Activated effector memory CD4-positive, alpha-beta T cell treated with Interleukin-2 at 50 U/mL for 16 hours (primary cell): ENCODE results near the gene CAPN5.

ENCODE experiments used
- DNase-seq: peaks from one replicate; pipeline ENCODE4 v3.0.0-alpha.2; 2020

Gene CAPN5

DNA sequence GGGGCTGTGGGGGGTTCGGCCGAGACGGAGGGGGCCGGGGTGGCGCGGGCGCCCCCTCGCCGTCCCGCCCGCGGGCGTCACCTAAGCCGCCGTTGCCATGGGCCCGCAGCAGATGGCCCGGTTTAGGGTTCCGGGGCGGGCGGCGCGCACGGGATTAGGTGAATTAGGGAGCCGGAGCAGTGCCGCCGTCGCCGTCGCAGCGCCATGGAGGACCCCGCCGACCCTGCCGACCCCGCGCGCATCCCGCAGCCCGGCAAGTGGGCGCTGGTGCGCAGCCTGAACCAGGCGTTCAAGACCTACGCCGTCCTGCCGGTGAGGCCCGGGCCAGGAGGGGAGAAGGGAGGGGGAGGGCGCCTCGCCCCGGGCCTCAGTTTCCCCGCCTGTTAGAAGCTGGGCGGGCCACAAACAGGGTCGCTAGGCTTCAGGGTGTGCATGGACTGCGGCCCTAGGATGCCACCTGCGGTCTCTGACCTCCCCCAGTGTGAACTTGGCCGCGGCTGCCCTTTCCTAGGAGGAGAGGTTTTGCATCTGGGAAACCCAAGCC, 71.4 kb downstream of the CAPN5 start:
- DNase-seq, result no peak

DNA sequence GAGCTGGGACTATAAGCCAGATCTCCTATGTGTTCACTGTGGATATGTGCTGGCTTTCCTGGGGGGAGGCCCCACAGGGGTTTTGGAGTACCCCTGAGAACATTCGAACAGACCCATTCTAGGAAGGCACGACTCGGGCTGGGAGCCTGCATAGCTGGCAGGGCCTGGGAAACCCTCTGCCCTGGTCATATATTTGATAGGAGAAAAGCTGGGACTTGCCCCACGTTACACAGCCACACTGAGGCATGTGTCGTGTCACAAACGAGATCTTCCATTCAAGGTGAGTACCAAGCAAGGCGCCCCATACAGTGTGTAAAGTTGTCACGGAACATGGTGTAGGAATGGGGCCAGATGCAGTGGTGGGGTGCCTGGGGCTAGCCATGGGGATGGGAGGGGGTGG, 72.4 kb downstream of the CAPN5 start:
- no peak for DNase-seq

GRCh38 chr11:77140231-77140851, 73.6 kb downstream of the CAPN5 start:
- DNase-seq, result no peak

DNA sequence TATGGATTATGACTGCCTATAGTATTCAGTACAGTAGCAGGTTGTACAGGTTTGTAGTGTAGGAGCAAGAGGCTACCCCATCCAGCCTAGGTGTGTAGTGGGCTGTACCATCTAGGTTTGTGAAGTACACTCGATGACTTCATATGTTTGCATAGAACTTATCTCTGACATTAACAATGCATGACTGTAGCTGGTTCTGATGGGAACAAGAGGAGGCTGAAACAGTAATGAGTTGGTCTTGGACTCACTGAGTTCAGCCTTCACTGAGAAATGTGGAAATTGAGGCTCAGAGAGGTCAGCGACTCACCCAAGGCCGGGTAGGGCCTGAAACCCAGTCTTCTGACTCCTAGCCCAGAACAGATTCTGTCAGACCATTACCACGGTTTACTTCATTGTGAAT, 74.3 kb downstream of the CAPN5 start:
- no peak for DNase-seq

DNA sequence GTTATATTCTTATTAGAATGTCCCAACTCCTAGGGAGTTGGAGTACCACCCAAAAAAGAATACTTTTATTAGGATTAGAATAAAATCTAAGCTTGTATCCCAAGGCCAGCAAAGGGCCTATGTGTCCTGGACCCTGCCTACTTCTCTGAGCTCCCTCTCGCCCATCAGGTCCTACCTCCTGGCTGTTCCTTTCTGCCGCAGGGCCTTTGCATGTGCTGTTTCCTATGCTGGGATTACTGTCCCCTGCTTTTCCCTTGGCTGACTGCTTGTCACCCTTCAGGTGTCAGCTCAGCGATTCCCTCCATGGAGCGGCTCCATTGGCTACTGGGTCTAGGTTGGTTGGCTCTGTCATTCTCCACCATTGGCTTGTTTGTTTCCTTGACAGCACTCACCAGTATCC, 74.7 kb downstream of the CAPN5 start:
- no peak for DNase-seq

DNA sequence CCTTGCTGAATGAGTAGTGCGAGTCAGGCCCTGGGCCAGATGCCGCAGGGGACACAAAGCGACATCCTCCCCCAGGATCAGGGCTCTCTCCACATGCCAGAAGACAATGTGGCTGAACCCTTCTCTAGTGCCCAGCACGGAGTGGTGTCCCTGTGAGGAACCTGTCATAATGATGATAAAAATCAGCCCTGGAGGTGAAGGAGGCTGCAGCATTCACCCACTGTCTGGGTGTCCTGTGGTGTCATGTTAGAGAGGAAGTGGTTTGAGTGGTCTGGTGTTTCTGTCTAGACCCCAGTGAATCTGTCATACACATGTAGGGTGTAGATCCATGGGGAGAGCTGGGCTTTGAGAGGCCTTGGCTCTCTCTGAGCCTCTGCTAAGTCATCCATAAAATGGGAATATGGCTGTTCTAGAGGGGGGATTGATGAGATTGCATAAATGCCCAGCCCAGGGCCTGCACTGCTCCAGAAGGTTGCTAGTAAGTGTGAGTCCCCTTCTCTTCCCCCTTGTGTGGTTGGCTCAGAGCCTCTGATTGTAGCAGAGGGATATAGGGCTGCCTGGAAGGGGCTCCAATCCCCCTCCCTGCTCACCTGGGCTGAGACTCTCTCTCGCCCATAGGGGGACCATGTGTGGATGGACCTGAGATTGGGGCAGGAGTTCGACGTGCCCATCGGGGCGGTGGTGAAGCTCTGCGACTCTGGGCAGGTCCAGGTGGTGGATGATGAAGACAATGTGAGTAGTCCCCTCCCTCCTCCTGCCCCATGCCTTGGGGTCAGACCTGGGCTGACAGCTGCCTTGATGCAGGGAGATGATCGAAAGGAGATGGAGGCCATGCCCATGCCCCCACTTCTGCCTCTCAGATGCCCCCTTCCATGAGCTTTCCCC, 75.6 kb downstream of the CAPN5 start:
- DNase-seq, result no peak

DNA sequence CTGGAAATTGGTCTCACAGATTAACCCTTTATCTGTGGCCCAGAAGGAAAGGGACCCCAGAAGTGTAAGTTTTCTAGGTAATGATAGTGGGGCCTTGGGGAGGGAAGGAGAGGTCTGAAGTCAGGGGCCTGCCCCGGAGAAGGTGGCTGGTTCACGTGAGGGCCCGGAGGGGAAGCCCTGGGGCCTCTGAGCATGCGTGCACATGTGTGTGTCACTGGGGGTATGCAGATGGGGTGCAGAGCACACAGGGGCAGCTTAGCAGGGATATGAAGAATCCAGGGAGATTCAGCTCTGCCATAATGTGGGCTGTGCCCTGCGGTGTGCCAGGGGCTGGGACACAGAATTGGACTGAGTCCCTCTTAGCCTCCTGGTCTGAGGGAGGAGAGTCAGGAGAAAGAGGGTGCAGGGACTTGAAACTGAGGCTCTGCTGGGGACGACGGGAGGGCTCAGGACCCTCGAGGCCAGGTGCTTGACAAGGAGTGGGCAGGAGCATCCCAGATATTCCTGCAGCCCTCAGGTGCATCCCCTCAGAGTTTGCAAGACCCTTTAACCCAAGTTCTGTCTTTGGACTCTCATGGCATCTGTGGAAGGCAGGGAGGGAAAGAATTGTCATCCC, 76.7 kb downstream of the CAPN5 start:
- no peak for DNase-seq

DNA sequence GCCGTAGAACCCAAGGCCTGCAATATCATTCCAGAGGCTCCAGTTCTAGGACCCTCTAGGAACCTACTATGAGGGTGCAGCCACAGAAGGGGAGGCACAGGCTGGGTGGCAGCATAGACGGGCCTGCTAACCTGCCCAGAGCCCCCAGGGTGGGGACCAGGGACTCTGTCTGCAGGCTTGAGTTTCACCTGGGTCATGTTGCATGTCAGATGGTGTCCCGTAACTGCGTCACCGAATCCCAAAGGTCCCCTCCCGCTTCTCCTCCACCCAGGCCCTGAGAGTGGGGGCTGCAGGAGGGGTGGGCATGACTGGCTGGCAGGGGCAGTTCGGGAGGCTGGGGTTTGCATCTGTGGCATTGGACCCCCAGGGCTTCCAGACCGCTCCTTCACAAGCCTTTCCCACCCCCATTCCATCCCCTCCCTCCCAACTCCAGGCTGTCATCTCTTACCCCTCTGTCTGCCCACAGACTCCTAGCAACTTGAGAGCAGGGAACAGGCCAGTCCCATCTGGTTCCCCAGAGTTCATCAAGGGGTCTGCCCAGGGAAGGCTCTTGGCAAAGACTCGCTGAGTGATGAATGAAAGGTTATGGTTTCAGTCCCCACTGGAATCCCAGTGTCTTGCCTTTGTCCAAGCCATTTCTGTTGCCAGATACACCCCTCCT, 77.6 kb downstream of the CAPN5 start:
- no peak for DNase-seq

- DNase-seq, result no peak
Observed at GRCh38 chr11:77144857-77145428, 78.2 kb downstream of the CAPN5 start.

- DNase-seq, result no peak
Observed at GRCh38 chr11:77146261-77147035, 79.7 kb downstream of the CAPN5 start.

DNA sequence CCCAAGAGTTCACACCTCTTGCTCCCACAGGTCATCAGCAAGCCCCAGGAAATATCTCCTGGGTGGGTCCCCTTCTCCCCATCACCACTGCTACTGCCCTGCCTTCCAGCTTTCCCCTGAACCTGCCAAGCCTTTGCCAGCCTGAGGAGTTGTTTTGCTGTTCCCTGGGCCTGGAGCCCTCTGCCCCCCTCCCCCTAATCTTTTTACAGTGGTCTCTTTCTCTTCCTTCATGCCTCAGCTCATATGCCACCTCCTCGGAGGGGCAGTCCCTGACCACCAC, 80.2 kb downstream of the CAPN5 start:
- no peak for DNase-seq

GRCh38 chr11:77147668-77148321, 81.0 kb downstream of the CAPN5 start:
- DNase-seq, result peak; percentile 26

DNA sequence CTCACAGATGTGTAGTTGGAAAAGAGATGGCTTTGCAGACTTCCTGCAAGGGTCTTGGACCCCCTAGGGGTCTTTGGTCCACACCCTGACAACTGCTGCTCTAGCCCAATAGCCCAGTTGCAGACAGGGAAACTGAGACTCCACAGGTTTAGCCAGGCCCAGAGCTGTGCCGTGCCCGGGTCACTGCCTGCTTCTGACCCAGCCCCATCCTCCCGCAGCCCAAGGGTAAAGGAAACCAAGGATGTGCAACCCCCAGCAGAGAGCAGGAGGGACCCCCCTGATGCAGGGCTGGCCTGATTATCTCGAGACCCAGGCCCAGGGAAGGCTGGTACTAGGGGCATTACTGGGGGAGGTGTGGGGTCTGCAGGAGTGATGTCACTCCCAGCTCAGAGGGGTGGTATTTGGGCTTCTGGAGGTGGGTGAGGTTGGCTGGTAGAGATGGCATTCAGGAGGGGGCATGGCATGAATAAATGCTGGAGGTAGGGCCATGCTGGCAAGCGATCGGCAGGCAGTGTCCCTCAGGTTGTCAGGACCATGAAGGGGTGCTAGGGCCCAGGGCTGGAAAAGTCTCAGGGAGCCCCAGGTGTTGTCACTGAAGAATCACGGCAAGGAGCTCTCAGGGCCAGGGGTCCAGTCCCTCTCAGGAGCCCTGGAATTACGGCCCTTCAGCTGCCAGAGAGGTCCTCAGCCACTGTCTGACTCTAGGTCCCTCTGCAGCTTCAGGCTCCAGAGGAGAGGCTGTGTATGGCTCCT, 82.4 kb downstream of the CAPN5 start:
- DNase-seq, result no peak

DNA sequence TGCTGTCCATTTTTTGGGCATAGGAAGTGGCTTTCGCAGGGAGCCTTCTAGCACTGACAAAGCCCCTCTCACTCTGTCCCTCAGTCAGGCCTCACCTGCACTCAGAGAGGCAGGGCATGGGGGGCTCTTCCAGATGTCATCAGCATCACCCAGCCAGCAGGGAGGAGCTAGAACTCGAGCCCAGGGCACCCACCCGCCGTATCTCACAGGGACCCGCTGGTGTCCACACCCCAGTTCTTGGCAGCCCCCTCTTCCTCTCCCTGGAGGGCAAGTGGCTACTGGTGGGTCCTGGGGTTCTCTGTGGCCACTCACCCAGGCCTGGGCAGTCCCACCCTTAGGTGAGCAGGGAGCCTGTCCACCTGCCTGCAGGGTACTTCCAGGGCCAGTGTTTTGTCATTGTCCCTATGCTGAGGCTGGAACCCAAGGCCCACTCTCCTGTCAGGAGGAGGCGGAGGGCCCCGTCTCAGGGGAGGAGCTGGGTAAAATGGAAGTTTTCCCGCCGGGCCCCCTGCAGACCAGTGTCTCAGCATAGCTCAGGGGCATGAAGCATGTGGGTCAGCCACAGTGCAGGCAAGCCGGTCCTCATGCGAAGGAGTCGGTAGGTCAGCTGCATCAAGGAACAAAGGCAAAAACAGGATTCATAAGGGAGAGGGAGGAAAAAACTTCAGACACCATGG, 83.1 kb downstream of the CAPN5 start:
- no peak for DNase-seq

- no peak for DNase-seq
Observed at GRCh38 chr11:77150836-77151235, 84.1 kb downstream of the CAPN5 start.

- peak; percentile 48 for DNase-seq
Observed at GRCh38 chr11:77151804-77152509, 85.2 kb downstream of the CAPN5 start.

DNA sequence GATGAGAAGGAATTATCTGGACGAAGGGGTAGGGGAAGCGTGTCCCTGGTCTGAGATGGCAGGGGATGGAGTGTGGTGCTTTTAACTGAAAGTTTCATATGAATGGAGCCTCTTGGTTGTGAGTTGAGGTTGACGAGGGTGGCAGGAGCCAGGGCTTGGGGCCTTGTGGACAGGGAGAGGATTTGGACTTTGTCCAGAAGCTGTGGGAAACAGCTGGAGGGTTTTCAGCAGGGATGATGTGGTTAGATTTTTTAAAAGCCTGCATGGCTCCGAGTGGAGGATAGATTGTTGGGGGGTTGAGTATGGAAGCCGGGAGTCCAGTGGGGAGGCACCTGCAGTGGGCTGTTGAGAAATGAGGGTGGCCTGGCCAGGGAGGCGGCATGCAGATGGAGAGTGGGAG, 86.1 kb downstream of the CAPN5 start:
- DNase-seq, result no peak

- no peak for DNase-seq
Observed at GRCh38 chr11:77153276-77154185, 86.8 kb downstream of the CAPN5 start.
